H1 (cell line): Measurements from ENCODE around the gene BPIFB2. TPM values are rescaled to one million over a fixed set of nuclear protein-coding genes. Genes with fewer than 3 reads are reported as not detected.

ENCODE experiments used
- CTCF ChIA-PET: fragments of 300-600 bp; sonication (Branson Sonifier 250); formaldehyde crosslinking; loops from one replicate; lab custom pipeline; 2021; ENCODE audit not compliant: partially characterized antibody; lab: Charles Lee
- POLR2A ChIA-PET: fragments of 300-600 bp; sonication (Branson Sonifier 250); formaldehyde crosslinking; loops from one replicate; lab custom pipeline; 2021; ENCODE audit warnings: inconsistent platforms; ENCODE audit not compliant: partially characterized antibody; lab: Charles Lee
- DNase-seq, 2 experiments: peaks; one replicate each; pipeline versions ENCODE4 v3.0.0 to v3.0.0-alpha.2; 2010 to 2022; ENCODE audit warnings: low spot score in 2 of 2, low read depth in 1 of 2, mixed read lengths in 1 of 2
- FAIRE-seq: peaks from 2 replicates; lab custom pipeline; 2011; peaks lifted over from hg19 to GRCh38; lab: Jason Lieb, UNC
- H2AFZ ChIP-seq: 2 replicates; pipeline ENCODE4 v1.8.1; 2012; ENCODE audit warnings: low read length, inconsistent platforms
- H2AK5ac ChIP-seq: 2 replicates; pipeline ENCODE4 v1.6.1; 2013; ENCODE audit warnings: low read depth, low read length
- H2BK120ac ChIP-seq: replicated peaks from 2 replicates; pipeline ENCODE3; 2013; ENCODE audit warnings: low read depth, low read length, inconsistent platforms
- H2BK12ac ChIP-seq: 2 replicates; pipeline ENCODE4 v1.6.1; 2013; ENCODE audit warnings: low read depth, low read length
- H2BK15ac ChIP-seq: 2 replicates; pipeline ENCODE4 v1.6.1; 2013; ENCODE audit warnings: low read length
- H2BK20ac ChIP-seq: 2 replicates; pipeline ENCODE4 v1.6.1; 2013; ENCODE audit warnings: low read length
- H2BK5ac ChIP-seq: 2 replicates; pipeline ENCODE4 v1.6.1; 2013; ENCODE audit warnings: low read depth, low read length
- H3K14ac ChIP-seq: 2 replicates; pipeline ENCODE4 v1.6.1; 2013; ENCODE audit warnings: inconsistent platforms; ENCODE audit not compliant: insufficient read length
- H3K18ac ChIP-seq: 2 replicates; pipeline ENCODE4 v1.6.1; 2013; ENCODE audit warnings: low read length; ENCODE audit errors: extremely low read depth
- H3K23ac ChIP-seq: 2 replicates; pipeline ENCODE4 v1.6.1; 2013; ENCODE audit warnings: inconsistent platforms; ENCODE audit not compliant: insufficient read length
- H3K23me2 ChIP-seq: 2 replicates; pipeline ENCODE4 v1.6.1; 2013; ENCODE audit warnings: low read depth, low read length
- H3K27ac ChIP-seq: 2 replicates; pipeline ENCODE4 v1.6.1; 2011; ENCODE audit warnings: low read depth, low read length, inconsistent platforms
- H3K27me3 ChIP-seq, 4 experiments: replicated peaks in 1 of 4; 1 replicate in 1 of 4; 2 replicates in 3 of 4; pipeline versions ENCODE4 v1.6.1 to v1.8.1; 2011 to 2013; ENCODE audit warnings: low read length in 3 of 4, mild to moderate bottlenecking in 3 of 4, inconsistent platforms in 2 of 4, mixed read lengths in 2 of 4, moderate library complexity in 1 of 4; ENCODE audit not compliant: control insufficient read depth in 3 of 4, insufficient read depth in 3 of 4; ENCODE audit errors: extremely low read depth in 1 of 4
- H3K36me3 ChIP-seq, 4 experiments: 2 replicates each; pipeline versions ENCODE4 v1.6.1 to v1.8.1; 2011 to 2013; ENCODE audit warnings: mild to moderate bottlenecking in 4 of 4, low read length in 3 of 4, moderate library complexity in 2 of 4, control low read depth in 1 of 4, inconsistent platforms in 1 of 4; ENCODE audit not compliant: insufficient read depth in 4 of 4, control insufficient read depth in 2 of 4
- H3K4ac ChIP-seq: replicated peaks from 2 replicates; pipeline ENCODE3; 2013; ENCODE audit warnings: low read length, low read depth, mixed read lengths, inconsistent platforms; ENCODE audit not compliant: insufficient read length
- H3K4me1 ChIP-seq, 4 experiments: replicated peaks in 1 of 4; 1 replicate in 1 of 4; 2 replicates in 3 of 4; pipeline versions ENCODE4 v1.6.1 to v1.8.1; 2011 to 2013; ENCODE audit warnings: low read length in 3 of 4, inconsistent platforms in 2 of 4, mixed read lengths in 1 of 4; ENCODE audit not compliant: insufficient read depth in 4 of 4, control insufficient read depth in 3 of 4
- H3K4me2 ChIP-seq, 2 experiments: 2 replicates each; pipeline versions ENCODE4 v1.6.1 to v1.8.1; 2011 to 2013; ENCODE audit warnings: low read depth in 2 of 2, low read length in 2 of 2, control low read depth in 1 of 2, inconsistent platforms in 1 of 2, mild to moderate bottlenecking in 1 of 2; ENCODE audit not compliant: insufficient read depth in 1 of 2
- H3K4me3 ChIP-seq, 4 experiments: fragments of 200-600, 300-600 bp in 1 of 4; sonication (generic), shearing (Covaris generic), sonication (Bioruptor Twin) in 1 of 4; 2 replicates each; pipeline versions ENCODE4 v1.5.1 to v1.8.1; 2011 to 2016; ENCODE audit warnings: low read length in 4 of 4, low read depth in 3 of 4, control low read depth in 2 of 4, inconsistent platforms in 2 of 4, mild to moderate bottlenecking in 2 of 4, mixed read lengths in 1 of 4, moderate library complexity in 1 of 4; ENCODE audit not compliant: insufficient read depth in 2 of 4; ENCODE audit errors: extremely low read depth in 1 of 4
- H3K56ac ChIP-seq: replicated peaks from 2 replicates; pipeline ENCODE3; 2013; ENCODE audit warnings: low read depth, mild to moderate bottlenecking, mixed read lengths, low read length, inconsistent platforms; ENCODE audit not compliant: insufficient read length
- H3K79me1 ChIP-seq: 2 replicates; pipeline ENCODE4 v1.6.1; 2013; ENCODE audit warnings: low read depth, low read length, control low read depth
- H3K79me2 ChIP-seq, 2 experiments: 2 replicates each; pipeline versions ENCODE4 v1.6.1 to v1.8.1; 2012 to 2013; ENCODE audit warnings: low read length in 2 of 2, mild to moderate bottlenecking in 2 of 2, inconsistent platforms in 1 of 2; ENCODE audit not compliant: insufficient read depth in 2 of 2, control insufficient read depth in 1 of 2
- H3K9ac ChIP-seq, 4 experiments: replicated peaks in 1 of 4; 1 replicate in 1 of 4; 2 replicates in 3 of 4; pipeline versions ENCODE4 v1.6.1 to v1.8.1; 2011 to 2013; ENCODE audit warnings: low read depth in 3 of 4, low read length in 3 of 4, control low read depth in 2 of 4, mild to moderate bottlenecking in 2 of 4, moderate library complexity in 2 of 4, inconsistent platforms in 1 of 4; ENCODE audit errors: extremely low read depth in 1 of 4
- H3K9me3 ChIP-seq, 2 experiments: 2 replicates each; pipeline versions ENCODE4 v1.6.1 to v1.8.1; 2012 to 2013; ENCODE audit warnings: mild to moderate bottlenecking in 2 of 2, moderate library complexity in 2 of 2, control low read depth in 1 of 2, inconsistent platforms in 1 of 2, low read depth in 1 of 2, low read length in 1 of 2, mixed read lengths in 1 of 2; ENCODE audit not compliant: insufficient read depth in 2 of 2
- H4K20me1 ChIP-seq, 2 experiments: replicated peaks in 1 of 2; 2 replicates each; pipeline versions ENCODE3 to v1.8.1; 2011 to 2013; ENCODE audit warnings: inconsistent platforms in 2 of 2, low read length in 2 of 2, mild to moderate bottlenecking in 1 of 2; ENCODE audit not compliant: insufficient read depth in 2 of 2, control insufficient read depth in 1 of 2
- H4K5ac ChIP-seq: 2 replicates; pipeline ENCODE4 v1.6.1; 2013; ENCODE audit warnings: low read length, low read depth, mixed read lengths, inconsistent platforms; ENCODE audit not compliant: insufficient read length
- H4K8ac ChIP-seq: 2 replicates; pipeline ENCODE4 v1.8.0; 2013; ENCODE audit warnings: mild to moderate bottlenecking, moderate library complexity, low read length, inconsistent platforms; ENCODE audit not compliant: insufficient read depth; ENCODE audit errors: extremely low read depth
- H4K91ac ChIP-seq: replicated peaks from 2 replicates; pipeline ENCODE3; 2013; ENCODE audit warnings: low read length, mixed read lengths, inconsistent platforms; ENCODE audit not compliant: insufficient read length
- BCL11A ChIP-seq, 2 experiments: IDR thresholded peaks; one replicate each; pipeline ENCODE4 v1.6.1; 2011; ENCODE audit warnings: low read depth in 2 of 2, low read length in 2 of 2, mild to moderate bottlenecking in 2 of 2
- CHD2 ChIP-seq: IDR thresholded peaks from 2 replicates; pipeline ENCODE4 v1.6.1; 2012; ENCODE audit warnings: low read length, improper control_type of control experiment
- HDAC6 ChIP-seq: IDR thresholded peaks from one replicate; pipeline ENCODE4 v1.7.1; 2012; ENCODE audit warnings: low read depth, mild to moderate bottlenecking, inconsistent platforms, low read length, moderate library complexity
- JUND ChIP-seq: IDR thresholded peaks from 2 replicates; pipeline ENCODE4 v1.6.1; 2011; ENCODE audit warnings: mild to moderate bottlenecking, improper control_type of control experiment, low read length
- RNF2 ChIP-seq: fragments of 200-900, 300-1000 bp; sonication (generic); IDR thresholded peaks from 2 replicates; pipeline ENCODE4 v1.7.1; 2016; ENCODE audit warnings: borderline replicate concordance, low read depth, mild to moderate bottlenecking, antibody characterized with exemption, low read length; ENCODE audit not compliant: poor library complexity, severe bottlenecking; ENCODE audit errors: missing control alignments
- YY1 ChIP-seq: IDR thresholded peaks from 2 replicates; pipeline ENCODE4 v1.6.1; 2011; ENCODE audit warnings: low read depth, mild to moderate bottlenecking, low read length
- WGBS, 2 experiments: shearing (Covaris generic) in 1 of 2; methylation state at CpG; one replicate each; pipeline versions ENCODE4 v1.1.6 to v1.1.7; 2013 to 2015; ENCODE audit warnings: low lambda C conversion rate in 2 of 2, mixed read lengths in 2 of 2, inconsistent platforms in 1 of 2, low coverage in 1 of 2, missing lambda C conversion rate in 1 of 2; ENCODE audit not compliant: insufficient replicate concordance in 2 of 2, insufficient coverage in 1 of 2, insufficient read length in 1 of 2; ENCODE audit errors: extremely low coverage in 1 of 2, missing lambda C conversion rate in 1 of 2; 5-methylcytosine and 5-hydroxymethylcytosine counted together
- polyA plus RNA-seq, 7 experiments: library from polyadenylated mRNA; depleted of rRNA in 3 of 7; stranded (reverse) in 5 of 7; unstranded in 2 of 7; fragments of >200 nt in 5 of 7; fragments of 200-250 nt in 2 of 7; gene quantifications; 1 replicate in 5 of 7; 2 replicates in 1 of 7; 4 replicates in 1 of 7; pipeline versions ENCODE4 v1.2.1 to v1.2.3, GENCODE V29; 2011 to 2013; ENCODE audit warnings: missing spikeins in 2 of 7, mixed read lengths in 2 of 7
- total RNA-seq: library from RNA; stranded (reverse); fragmentation: NEBNext Ultra II Directional; extraction: Animal tissue kit (Norgen Biotek cat#: 25700); gene quantifications from 2 replicates; pipeline ENCODE4 v1.2.1, GENCODE V29; 2021

BPIFB2 gene
- total and polyA plus RNA-seq, 2 of the 8 experiments (the other 6 are each of a cell fraction or from before 2014, with no cell fraction given) = not detected

- Histone ChIP-seq H3K27me3 (no peaks in the 10 kb centered on the region), H3K27ac (no peak overlapping the region), H3K4me1 (no peaks in the 10 kb centered on the region), H3K4me2 (no peak overlapping the region), H3K23ac (no peak overlapping the region), H2BK5ac (no peak overlapping the region), H2AFZ (no peak overlapping the region), H4K91ac (no peak overlapping the region), H3K23me2 (no peaks in the 10 kb centered on the region; the same call in 1 of the 2 replicates), H3K79me2 (no peaks in the 10 kb centered on the region), H2AK5ac (no peak overlapping the region), H3K36me3 (no peaks in the 10 kb centered on the region), H3K56ac (no peak overlapping the region), H3K9me3 (no peaks in the 10 kb centered on the region), H3K18ac (no peak overlapping the region), H2BK12ac (no peak overlapping the region), H3K79me1 (no peaks in the 10 kb centered on the region), H3K4me3 (no peak overlapping the region), H3K4ac (no peak overlapping the region), H4K20me1 (no peaks in the 10 kb centered on the region), H3K14ac (no peak overlapping the region), H3K9ac (no peak overlapping the region), H4K5ac (no peak overlapping the region), H2BK20ac (no peak overlapping the region), H2BK120ac (no peak overlapping the region), H2BK15ac (no peak overlapping the region), H4K8ac (no peak overlapping the region)
- FAIRE-seq = no peak
- POLR2A ChIA-PET = no interaction called here
- TF ChIP-seq CHD2 (no peak), HDAC6 (no peak), RNF2 (no peak), YY1 (no peak), BCL11A (IDR thresholded peaks at IDR 0.05; ENCODE audit: low read depth in 2 of 2, low read length in 2 of 2) (no peak), JUND (no peak)
- DNase-seq = no peak
- CTCF ChIA-PET = interaction anchor here (0.6 to 4.5 kb wide), 11 partner anchors 9 to 309 kb away, joined by 3 to 53 read pairs (median 15); partner anchors contain the start of genes BPIFB2, BPIFB6 and SUN5
- WGBS, 2 experiments = 89% methylated on average over 8 of the region's 8 CpGs; no CpG with 5 or more reads in 1 of the 2 experiments
Measured at GRCh38 chr20:32993496-32994050, 13.9 kb upstream of the BPIFB2 start.
